ENCODE measurements around the gene FBXO44.

Gene FBXO44

DNA sequence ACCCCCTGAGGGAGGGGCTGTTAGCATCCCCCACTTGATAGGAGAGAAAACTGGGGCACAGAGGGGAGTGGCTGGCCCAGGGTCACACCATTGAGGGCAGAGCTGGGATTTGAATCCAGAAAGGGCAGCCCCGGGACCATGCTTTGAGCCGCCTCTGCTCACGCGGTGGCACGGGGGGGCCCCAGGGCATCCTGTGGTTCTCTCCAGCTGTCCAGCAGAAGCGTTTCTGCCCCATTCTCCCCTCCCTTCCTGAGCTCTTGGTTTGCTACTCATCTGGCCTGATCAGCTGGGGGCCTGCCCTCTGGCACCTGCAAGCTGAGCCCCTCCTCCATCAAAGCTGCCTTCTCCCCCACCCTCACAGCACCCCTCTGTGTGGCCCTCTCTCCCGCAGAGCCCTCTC, 37.9 kb upstream of the FBXO44 start:
- TF ChIP-seq, protein P1, sequence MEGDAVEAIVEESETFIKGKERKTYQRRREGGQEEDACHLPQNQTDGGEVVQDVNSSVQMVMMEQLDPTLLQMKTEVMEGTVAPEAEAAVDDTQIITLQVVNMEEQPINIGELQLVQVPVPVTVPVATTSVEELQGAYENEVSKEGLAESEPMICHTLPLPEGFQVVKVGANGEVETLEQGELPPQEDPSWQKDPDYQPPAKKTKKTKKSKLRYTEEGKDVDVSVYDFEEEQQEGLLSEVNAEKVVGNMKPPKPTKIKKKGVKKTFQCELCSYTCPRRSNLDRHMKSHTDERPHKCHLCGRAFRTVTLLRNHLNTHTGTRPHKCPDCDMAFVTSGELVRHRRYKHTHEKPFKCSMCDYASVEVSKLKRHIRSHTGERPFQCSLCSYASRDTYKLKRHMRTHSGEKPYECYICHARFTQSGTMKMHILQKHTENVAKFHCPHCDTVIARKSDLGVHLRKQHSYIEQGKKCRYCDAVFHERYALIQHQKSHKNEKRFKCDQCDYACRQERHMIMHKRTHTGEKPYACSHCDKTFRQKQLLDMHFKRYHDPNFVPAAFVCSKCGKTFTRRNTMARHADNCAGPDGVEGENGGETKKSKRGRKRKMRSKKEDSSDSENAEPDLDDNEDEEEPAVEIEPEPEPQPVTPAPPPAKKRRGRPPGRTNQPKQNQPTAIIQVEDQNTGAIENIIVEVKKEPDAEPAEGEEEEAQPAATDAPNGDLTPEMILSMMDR (conservative IDR thresholded peaks at IDR 0.05): no peak
- TF ChIP-seq ZFX (IDR thresholded peaks at IDR 0.05): no peak
- H3K27ac ChIP-seq: no peak overlapping the region

DNA sequence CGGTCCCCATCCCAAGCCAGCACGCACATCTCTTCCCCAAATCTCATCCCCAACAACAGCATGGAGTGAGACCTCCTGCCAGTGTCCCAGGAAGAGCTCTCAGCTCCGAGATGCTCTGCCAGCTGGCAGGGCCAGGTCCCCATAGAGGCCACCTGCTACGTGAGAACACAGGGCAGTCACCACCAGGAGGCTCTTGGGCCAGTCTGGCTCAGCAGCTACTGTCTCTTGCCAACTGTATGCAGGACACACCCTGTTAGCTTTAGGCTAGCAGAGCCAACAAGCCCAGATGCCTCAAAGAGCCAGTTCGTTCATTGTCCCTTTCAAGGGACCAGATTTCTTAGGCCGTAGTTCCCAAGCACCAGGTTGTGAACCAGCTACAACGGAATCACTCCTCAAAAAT, 37.4 kb upstream of the FBXO44 start:
- TF ChIP-seq, protein P1 (conservative IDR thresholded peaks at IDR 0.05): no peak
- no peak for TF ChIP-seq ZFX (IDR thresholded peaks at IDR 0.05)

DNA sequence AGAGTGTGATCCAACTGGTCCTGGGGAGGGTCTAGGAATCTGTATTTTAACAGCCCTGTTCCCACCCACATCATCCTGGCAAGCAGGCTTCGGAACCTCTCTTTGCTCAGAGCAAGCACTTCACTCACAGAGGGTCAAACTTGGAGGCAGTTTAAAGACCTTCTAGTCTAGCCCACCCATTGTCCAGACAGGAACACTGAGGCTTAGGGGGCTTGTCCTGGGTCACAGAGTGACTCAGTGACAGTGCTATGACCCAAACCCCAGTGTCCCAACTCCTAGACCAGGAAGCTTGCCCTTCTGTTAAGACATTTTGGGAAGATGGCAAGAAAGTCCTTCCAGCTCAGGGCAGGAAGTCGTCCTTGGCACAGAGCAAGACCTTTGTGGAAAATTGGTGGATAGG, 36.9 kb upstream of the FBXO44 start:
- no peak overlapping the region for H3K27ac ChIP-seq
- TF ChIP-seq, protein P1 (conservative IDR thresholded peaks at IDR 0.05): no peak
- no peak for TF ChIP-seq ZFX (IDR thresholded peaks at IDR 0.05)

More for the DNA sequence above, 37.4 kb upstream of the FBXO44 start:
- no peak overlapping the region for H3K27ac ChIP-seq

DNA sequence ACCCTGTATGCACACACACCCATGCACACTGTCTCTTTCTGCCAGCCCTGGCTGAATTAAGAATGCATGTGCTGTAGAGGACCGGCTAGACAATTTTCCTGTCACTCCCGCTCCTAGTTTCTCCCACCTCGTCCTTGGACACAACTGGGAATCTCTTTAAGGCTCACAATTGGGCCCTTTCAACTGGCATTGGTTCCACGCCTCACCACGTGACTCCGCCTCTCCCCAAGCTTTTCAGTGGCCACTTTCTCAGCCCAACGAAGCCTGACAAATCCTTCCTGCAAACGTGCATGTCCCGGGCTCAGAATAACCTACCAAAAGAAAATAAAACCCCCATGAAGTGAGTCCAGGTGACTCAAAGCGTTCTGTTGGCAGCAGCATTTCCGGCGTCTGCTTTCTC, 34.3 kb upstream of the FBXO44 start:
- no peak overlapping the region for H3K27ac ChIP-seq
- TF ChIP-seq, protein P1 (conservative IDR thresholded peaks at IDR 0.05): no peak
- TF ChIP-seq ZFX (IDR thresholded peaks at IDR 0.05): no peak

DNA sequence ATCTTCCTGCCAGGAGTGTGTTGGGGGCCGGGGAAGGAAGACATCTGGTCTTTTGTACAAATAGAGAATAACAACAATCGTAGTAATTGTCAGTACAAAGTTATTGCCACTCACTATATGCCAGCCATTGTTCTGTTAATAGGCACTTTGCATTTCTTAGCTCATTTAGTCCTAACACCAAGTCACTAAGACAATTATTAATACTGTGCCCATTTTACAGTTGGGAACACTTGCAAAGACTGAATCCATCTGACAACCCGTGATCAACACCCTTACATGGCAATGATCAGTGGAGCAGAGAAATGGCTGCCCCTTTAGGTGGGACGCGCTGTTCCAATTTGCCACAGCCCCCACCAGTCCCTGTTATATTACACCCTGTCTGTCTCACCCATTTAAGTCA, 33.8 kb upstream of the FBXO44 start:
- H3K27ac ChIP-seq: no peak overlapping the region
- TF ChIP-seq ZFX (IDR thresholded peaks at IDR 0.05): no peak
- TF ChIP-seq, protein P1 (conservative IDR thresholded peaks at IDR 0.05): no peak

DNA sequence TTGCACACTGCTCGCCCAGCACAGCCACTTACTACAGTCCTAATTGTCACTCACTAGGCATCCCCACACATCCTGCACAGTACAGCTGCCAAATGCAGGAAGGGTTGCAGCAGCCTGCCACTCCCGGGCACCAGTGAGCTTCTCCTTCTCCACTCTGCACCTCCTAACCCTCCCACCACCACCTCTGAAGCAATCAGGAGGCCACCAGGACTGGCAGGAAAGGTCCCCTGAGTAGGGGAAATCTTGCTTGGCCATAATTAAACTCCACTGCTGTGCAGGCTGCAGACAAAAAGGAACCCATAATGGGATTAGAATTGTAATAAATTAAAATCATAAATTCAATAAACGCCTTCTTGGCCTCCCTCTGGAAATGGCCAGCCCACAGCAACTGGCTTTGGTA, 32.3 kb upstream of the FBXO44 start:
- no peak for TF ChIP-seq ZFX (IDR thresholded peaks at IDR 0.05)
- TF ChIP-seq, protein P1 (conservative IDR thresholded peaks at IDR 0.05): no peak
- H3K27ac ChIP-seq: no peak overlapping the region

DNA sequence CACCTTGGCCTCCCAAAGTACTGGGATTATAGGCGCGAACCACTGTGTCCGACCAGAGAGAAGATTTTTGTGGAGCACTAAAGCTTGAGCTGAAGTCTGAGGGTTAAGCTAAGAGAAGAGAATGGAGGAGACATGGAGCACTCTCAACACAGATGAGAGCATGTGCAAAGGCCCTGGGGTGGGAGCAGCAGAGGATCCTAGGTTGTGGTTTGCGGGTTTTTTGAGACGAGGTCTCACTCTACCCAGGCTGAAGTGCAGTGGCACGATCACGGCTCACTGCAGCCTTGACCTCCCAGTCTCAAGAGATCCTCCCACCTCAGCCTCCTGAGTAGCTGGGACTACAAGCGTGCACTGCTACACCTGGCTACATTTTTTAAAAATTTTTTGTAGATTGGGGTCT, 31.0 kb upstream of the FBXO44 start:
- no peak overlapping the region for H3K27ac ChIP-seq
- TF ChIP-seq, protein P1 (conservative IDR thresholded peaks at IDR 0.05): no peak
- TF ChIP-seq ZFX (IDR thresholded peaks at IDR 0.05): no peak

Data from C4-2B (cell line).